Left cardiac atrium (tissue), 4 donors: ENCODE data around the gene ABRAXAS1. TPM values are rescaled to one million over a fixed set of nuclear protein-coding genes. Genes with fewer than 3 reads are reported as not detected.
"Not testable (repeated sequence)": the region's sequence is repeated elsewhere in the genome, so short reads cannot be mapped to it uniquely, and the experiment has no call there.

Experiments
- ATAC-seq, 2 donors: fragments of 200-7000 bp; cut with Tn5 transposase; one replicate each; pipeline ENCODE4 v1.9.1; 2020; ENCODE audit warnings: mild to moderate bottlenecking in 2 of 2, moderate library complexity in 2 of 2
- DNase-seq: peaks from one replicate; pipeline ENCODE4 v3.0.0-alpha.2; 2020
- intact Hi-C, 2 donors: fragments of 100-400 bp; cut with DNase I; formaldehyde crosslinking; loops; one replicate each; pipeline versions ENCODE4 v1.14.1 to v1.15.1; 2022 to 2023
- long read RNA-seq: library from polyadenylated mRNA; unstranded; transcript quantifications from one replicate; pipeline ENCODE4 v2.0.0, GENCODE V29; 2021
- total RNA-seq, 2 donors: library from RNA; stranded (reverse); fragmentation: NEBNext Ultra II Directional; extraction: Animal tissue kit (Norgen Biotek cat#: 25700); gene quantifications; one replicate each; pipeline ENCODE4 v1.2.1, GENCODE V29; 2021
- donor health status: DM: no; HTN: yes; CAD: no.
- donor health status: DM: no; HTN: yes; CAD: no; lungs with severe emphysema.
- donor health status: DM: yes; HTN: yes; CAD: no.
- donor health status: Dilated cardiomyopathy.

Gene ABRAXAS1
- total RNA-seq: 1 to 10 TPM; 6.1 to 6.3 TPM
- long read RNA-seq, full-length matches to known transcripts: 8 of 17 reads
- long read RNA-seq, partial matches to known transcripts: 0 of 17 reads
- long read RNA-seq, other reads (novel, unspliced or antisense): 9 of 17 reads

- DNase-seq (peak; percentile 94), ATAC-seq (peak; percentile 100)
- intact Hi-C loops: no loop called here
These were observed at the start of gene ABRAXAS1 for GRCh38 chr4:83484500-83485461. ABRAXAS1 (minus strand) TSS chr4:83485100; CDS start chr4:83485072, 28 bp downstream.

GRCh38 chr4:83527671-83528070 lies 42.8 kb upstream of the ABRAXAS1 start:
- intact Hi-C loops: no loop called here
- ATAC-seq (no peak), DNase-seq (no peak)

- ATAC-seq (no peak), DNase-seq (no peak)
These were observed 37.3 kb upstream of the ABRAXAS1 start for GRCh38 chr4:83522239-83522638.

GRCh38 chr4:83516042-83516772 lies 31.3 kb upstream of the ABRAXAS1 start:
- intact Hi-C loops: no loop called here
- peak; percentile 39 for DNase-seq
- peak in 1 of 2 donors; percentile 80 for ATAC-seq

More at GRCh38 chr4:83522239-83522638, 37.3 kb upstream of the ABRAXAS1 start:
- intact Hi-C loops: no loop called here

GRCh38 chr4:83510442-83510841 lies 25.5 kb upstream of the ABRAXAS1 start:
- DNase-seq (no peak), ATAC-seq (no peak)
- intact Hi-C loops: no loop called here

- DNase-seq (peak; percentile 56), ATAC-seq (peak; percentile 55 to 57)
These were observed 24.3 kb upstream of the ABRAXAS1 start for GRCh38 chr4:83509156-83509585.

GRCh38 chr4:83504996-83505395 lies 20.1 kb upstream of the ABRAXAS1 start:
- ATAC-seq: no peak
- intact Hi-C loops: loop anchor here in 1 of 2 donors (5.0 kb wide), 1 partner anchor 132 kb away; no protein-coding TSS in a partner anchor
- DNase-seq: no peak

More at GRCh38 chr4:83509156-83509585, 24.3 kb upstream of the ABRAXAS1 start:
- intact Hi-C loops: loop anchor here (2.0 to 5.0 kb wide), 2 partner anchors 128 to 130 kb away; no protein-coding TSS in a partner anchor

GRCh38 chr4:83504503-83504902 lies 19.6 kb upstream of the ABRAXAS1 start:
- ATAC-seq: no peak
- intact Hi-C loops: no loop called here
- DNase-seq: no peak

- DNase-seq: no peak
- ATAC-seq: no peak
- intact Hi-C loops: no loop called here
These were observed 19.1 kb upstream of the ABRAXAS1 start for GRCh38 chr4:83503974-83504373.

GRCh38 chr4:83501671-83502070 lies 16.8 kb upstream of the ABRAXAS1 start:
- intact Hi-C loops, DNase-seq: not testable (repeated sequence)

GRCh38 chr4:83498187-83498586 lies 13.3 kb upstream of the ABRAXAS1 start:
- ATAC-seq (no peak), DNase-seq (no peak)
- intact Hi-C loops: no loop called here

More at GRCh38 chr4:83501671-83502070, 16.8 kb upstream of the ABRAXAS1 start:
- not testable (repeated sequence) for ATAC-seq

GRCh38 chr4:83496085-83496917 lies 11.4 kb upstream of the ABRAXAS1 start:
- ATAC-seq, DNase-seq, intact Hi-C loops: not testable (repeated sequence)

GRCh38 chr4:83490876-83491450 lies 6.1 kb upstream of the ABRAXAS1 start:
- intact Hi-C loops: no loop called here
- DNase-seq (no peak), ATAC-seq (no peak)

GRCh38 chr4:83489711-83490326 lies 4.9 kb upstream of the ABRAXAS1 start:
- intact Hi-C loops: no loop called here
- ATAC-seq (no peak), DNase-seq (no peak)

- ATAC-seq: no peak
- no peak for DNase-seq
- intact Hi-C loops: no loop called here
These were observed 1.7 kb upstream of the ABRAXAS1 start for GRCh38 chr4:83486457-83487129.

GRCh38 chr4:83473966-83474365 lies 10.9 kb downstream of the ABRAXAS1 start:
- DNase-seq (no peak), ATAC-seq (no peak)
- intact Hi-C loops: no loop called here

GRCh38 chr4:83473423-83473822 lies 11.5 kb downstream of the ABRAXAS1 start:
- no peak for ATAC-seq
- intact Hi-C loops: no loop called here
- no peak for DNase-seq
